GM23338 (cell line): Measurements from ENCODE around the gene PPP6R3. TPM values are rescaled to one million over a fixed set of nuclear protein-coding genes. Genes with fewer than 3 reads are reported as not detected.
"Not testable (repeated sequence)": the region's sequence is repeated elsewhere in the genome, so short reads cannot be mapped to it uniquely, and the experiment has no call there.

Source experiments
- ATAC-seq: fragments of 200-7000 bp; cut with Tn5 transposase; 3 replicates; pipeline ENCODE4 v1.9.1; 2020
- DNase-seq: peaks from one replicate; pipeline ENCODE4 v3.0.0-alpha.2; 2015; ENCODE audit warnings: low spot score
- H2AFZ ChIP-seq: fragments of 200-600 bp; sonication (generic); 2 replicates; pipeline ENCODE4 v1.8.0; 2016; ENCODE audit warnings: antibody characterized with exemption, mild to moderate bottlenecking, moderate library complexity
- H3F3A ChIP-seq: fragments of 200-600 bp; sonication (generic); replicated peaks from 2 replicates; pipeline ENCODE4 v1.8.0; 2017; ENCODE audit warnings: antibody characterized with exemption, mixed run types, low read depth
- H3K27ac ChIP-seq: fragments of 200-600 bp; sonication (generic); 2 replicates; pipeline ENCODE4 v1.6.1; 2016; ENCODE audit warnings: low read depth
- H3K27me3 ChIP-seq: fragments of 200-600 bp; sonication (generic); 2 replicates; pipeline ENCODE4 v1.8.0; 2016; ENCODE audit warnings: mild to moderate bottlenecking, mixed run types, moderate library complexity; ENCODE audit not compliant: insufficient read depth
- H3K36me3 ChIP-seq: fragments of 200-600 bp; sonication (generic); 2 replicates; pipeline ENCODE4 v1.8.0; 2016; ENCODE audit warnings: mild to moderate bottlenecking; ENCODE audit not compliant: insufficient read depth
- H3K4me1 ChIP-seq: fragments of 200-600 bp; sonication (generic); 2 replicates; pipeline ENCODE4 v1.8.0; 2016; ENCODE audit warnings: mild to moderate bottlenecking, moderate library complexity; ENCODE audit not compliant: insufficient read depth
- H3K4me2 ChIP-seq: fragments of 200-600 bp; sonication (generic); 2 replicates; pipeline ENCODE4 v1.7.1; 2017; ENCODE audit warnings: mixed run types
- H3K4me3 ChIP-seq: fragments of 200-600 bp; sonication (generic); 2 replicates; pipeline ENCODE4 v1.6.1; 2016; ENCODE audit warnings: mixed run types
- H3K79me2 ChIP-seq: fragments of 200-600 bp; sonication (generic); replicated peaks from 2 replicates; pipeline ENCODE4 v1.8.0; 2017; ENCODE audit warnings: mild to moderate bottlenecking; ENCODE audit not compliant: insufficient read depth
- H3K9me2 ChIP-seq: fragments of 200-600 bp; sonication (generic); 2 replicates; pipeline ENCODE4 v1.8.0; 2017; ENCODE audit not compliant: insufficient read depth
- H4K20me1 ChIP-seq: fragments of 200-600 bp; sonication (generic); replicated peaks from 2 replicates; pipeline ENCODE4 v1.8.0; 2017; ENCODE audit warnings: mild to moderate bottlenecking; ENCODE audit not compliant: insufficient read depth
- H3K27ac Mint-ChIP-seq: 2 replicates; pipeline ENCODE4 v1.8.0; 2020; ENCODE audit warnings: inconsistent platforms, mild to moderate bottlenecking, moderate library complexity, mixed read lengths
- H3K27me3 Mint-ChIP-seq: 3 replicates; pipeline ENCODE4 v1.8.0; 2022; ENCODE audit warnings: low read depth, mild to moderate bottlenecking, moderate library complexity, mixed read lengths, inconsistent platforms; ENCODE audit not compliant: insufficient read depth, poor library complexity
- H3K36me3 Mint-ChIP-seq: 3 replicates; pipeline ENCODE4 v1.8.0; 2021; ENCODE audit warnings: low read depth, mild to moderate bottlenecking, inconsistent platforms, moderate library complexity, mixed read lengths
- H3K4me1 Mint-ChIP-seq: 3 replicates; pipeline ENCODE4 v1.8.0; 2020; ENCODE audit warnings: mild to moderate bottlenecking, inconsistent platforms, mixed read lengths
- H3K4me3 Mint-ChIP-seq: 3 replicates; pipeline ENCODE4 v1.8.0; 2021; ENCODE audit warnings: moderate library complexity, mild to moderate bottlenecking, inconsistent platforms, mixed read lengths
- H3K9me3 Mint-ChIP-seq: 3 replicates; pipeline ENCODE4 v1.8.0; 2020; ENCODE audit warnings: moderate library complexity, mild to moderate bottlenecking, inconsistent platforms, mixed read lengths
- POLR2AphosphoS5 ChIP-seq: IDR thresholded peaks from 2 replicates; pipeline ENCODE4 v1.6.1; 2016; ENCODE audit warnings: antibody characterized with exemption, low read depth
- polyA plus RNA-seq: library from polyadenylated mRNA; unstranded; fragments of >200 nt; fragmentation: Nextera tagmentation; extraction: Ambion mirVana; gene quantifications from 2 replicates; pipeline ENCODE4 v1.2.1, GENCODE V29; 2016
- total RNA-seq: library from RNA; depleted of rRNA; stranded (reverse); fragments of >200 nt; shearing (Covaris generic); gene quantifications from 2 replicates; pipeline ENCODE4 v1.2.3, GENCODE V29; 2014
- TF ChIP-seq, protein P1 (sequence below), 2 experiments: fragments of 200-600 bp in 1 of 2; sonication (generic) in 1 of 2; conservative IDR thresholded peaks; 2 replicates each; pipeline versions ENCODE4 v1.5.1 to v1.6.1; 2016 to 2017; ENCODE audit warnings: antibody characterized with exemption in 2 of 2, low read depth in 2 of 2, mild to moderate bottlenecking in 2 of 2, moderate library complexity in 1 of 2

PPP6R3 gene
- total and polyA plus RNA-seq, 2 experiments from 2014 or later = 170 to 268 TPM

DNA sequence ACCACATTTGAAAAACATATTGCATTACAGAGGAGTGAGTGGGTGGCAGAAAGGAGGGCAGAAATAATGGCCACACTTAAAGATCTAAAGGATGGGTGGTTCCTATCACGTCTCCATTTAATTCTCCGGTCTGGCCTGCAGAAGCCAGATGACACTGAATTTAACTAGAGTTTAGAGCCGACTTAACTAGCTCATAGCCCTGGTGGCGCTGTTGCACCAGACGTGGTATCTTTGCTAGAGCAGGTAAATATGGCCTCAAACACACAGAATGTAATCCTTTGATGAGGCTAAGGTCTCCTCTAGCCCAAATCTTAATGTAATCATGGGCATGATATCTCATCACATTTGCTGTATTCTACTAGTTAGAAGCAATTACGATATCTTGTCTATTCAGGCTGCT lies 172.2 kb downstream of the PPP6R3 start:
- DNase-seq (peak; percentile 94), ATAC-seq (peak; percentile 100)
- Histone ChIP-seq H3K27ac (no peak overlapping the region), H2AFZ (no peak overlapping the region), H3K4me2 (0 out of 2 replicates have a peak overlapping the region, but pooled peaks have one; percentile 28), H3K4me3 (no peak overlapping the region), H3K4me1 (peaks cover 28% of the 10 kb centered on the region), H4K20me1 (no peaks in the 10 kb centered on the region), H3K27me3 (no peaks in the 10 kb centered on the region), H3K9me2 (no peaks in the 10 kb centered on the region), H3K79me2 (no peaks in the 10 kb centered on the region), H3K36me3 (no peaks in the 10 kb centered on the region), H3F3A (no peaks in the 10 kb centered on the region)
- Mint-ChIP-seq H3K4me3 (no peak overlapping the region), H3K4me1 (peaks cover 35% of the 10 kb centered on the region), H3K36me3 (no peaks in the 10 kb centered on the region; the same call in 2 of the 3 replicates), H3K9me3 (no peaks in the 10 kb centered on the region), H3K27ac (no peak overlapping the region), H3K27me3 (peaks cover 17% of the 10 kb centered on the region)
- no peak for TF ChIP-seq POLR2AphosphoS5
- TF ChIP-seq, protein P1, sequence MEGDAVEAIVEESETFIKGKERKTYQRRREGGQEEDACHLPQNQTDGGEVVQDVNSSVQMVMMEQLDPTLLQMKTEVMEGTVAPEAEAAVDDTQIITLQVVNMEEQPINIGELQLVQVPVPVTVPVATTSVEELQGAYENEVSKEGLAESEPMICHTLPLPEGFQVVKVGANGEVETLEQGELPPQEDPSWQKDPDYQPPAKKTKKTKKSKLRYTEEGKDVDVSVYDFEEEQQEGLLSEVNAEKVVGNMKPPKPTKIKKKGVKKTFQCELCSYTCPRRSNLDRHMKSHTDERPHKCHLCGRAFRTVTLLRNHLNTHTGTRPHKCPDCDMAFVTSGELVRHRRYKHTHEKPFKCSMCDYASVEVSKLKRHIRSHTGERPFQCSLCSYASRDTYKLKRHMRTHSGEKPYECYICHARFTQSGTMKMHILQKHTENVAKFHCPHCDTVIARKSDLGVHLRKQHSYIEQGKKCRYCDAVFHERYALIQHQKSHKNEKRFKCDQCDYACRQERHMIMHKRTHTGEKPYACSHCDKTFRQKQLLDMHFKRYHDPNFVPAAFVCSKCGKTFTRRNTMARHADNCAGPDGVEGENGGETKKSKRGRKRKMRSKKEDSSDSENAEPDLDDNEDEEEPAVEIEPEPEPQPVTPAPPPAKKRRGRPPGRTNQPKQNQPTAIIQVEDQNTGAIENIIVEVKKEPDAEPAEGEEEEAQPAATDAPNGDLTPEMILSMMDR (conservative IDR thresholded peaks at IDR 0.05; ENCODE audit: low read depth in 2 of 2) = peak; percentile 88 to 93

DNA sequence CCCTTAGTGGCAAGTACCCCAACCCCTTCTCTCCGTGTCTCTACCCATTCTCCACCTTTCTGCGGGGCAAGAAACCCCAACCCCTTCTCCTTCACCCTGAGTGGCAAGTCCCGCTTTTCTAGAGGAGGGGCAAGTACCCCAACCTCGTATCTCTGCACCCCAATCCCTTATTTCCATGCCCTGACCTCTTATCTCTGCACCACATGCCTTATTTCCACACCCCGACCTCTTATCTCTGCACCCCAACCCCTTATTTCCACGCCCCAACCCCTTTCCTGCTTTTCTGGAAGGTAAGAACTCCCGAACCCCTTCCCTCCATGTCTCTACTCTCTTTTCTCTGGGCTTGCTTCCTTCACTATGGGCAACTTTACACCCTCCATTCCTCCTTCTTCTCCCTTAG lies 174.1 kb downstream of the PPP6R3 start:
- not testable (repeated sequence) for ATAC-seq, H3K9me2 ChIP-seq, DNase-seq, H3K4me3 Mint-ChIP-seq, H3K36me3 Mint-ChIP-seq, H2AFZ ChIP-seq, H4K20me1 ChIP-seq, H3K36me3 ChIP-seq, H3K27ac Mint-ChIP-seq, H3K27me3 ChIP-seq, H3F3A ChIP-seq, H3K9me3 Mint-ChIP-seq, H3K79me2 ChIP-seq, H3K4me3 ChIP-seq
- H3K4me1 ChIP-seq = peaks cover 43% of the 10 kb centered on the region
- H3K27me3 Mint-ChIP-seq = peaks cover 20% of the 10 kb centered on the region
- peak overlapping the region; percentile 41; the same call in 1 of the 2 replicates for H3K4me2 ChIP-seq
- H3K27ac ChIP-seq = 0 out of 2 replicates have a peak overlapping the region, but pooled peaks have one; percentile 72
- H3K4me1 Mint-ChIP-seq = peaks cover 48% of the 10 kb centered on the region

DNA sequence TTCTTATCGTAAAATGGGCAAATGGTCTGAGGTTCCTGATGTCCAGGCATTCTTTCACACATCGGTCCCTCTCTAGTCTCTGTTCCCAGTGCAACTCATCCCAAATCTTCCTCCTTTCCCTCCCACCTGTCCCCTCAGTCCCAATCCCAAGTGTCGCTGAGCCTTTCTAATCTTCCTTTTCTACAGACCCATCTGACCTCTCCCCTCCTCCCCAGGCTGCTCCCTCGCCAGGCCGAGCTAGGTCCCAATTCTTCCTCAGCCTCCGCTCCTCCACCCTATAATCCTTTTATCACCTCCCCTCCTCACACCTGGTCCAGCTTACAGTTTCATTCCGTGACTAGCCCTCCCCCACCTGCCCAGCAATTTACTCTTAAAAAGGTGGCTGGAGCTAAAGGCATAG lies 174.6 kb downstream of the PPP6R3 start:
- not testable (repeated sequence) for H3K9me3 Mint-ChIP-seq, H3K27ac Mint-ChIP-seq
- peaks cover 48% of the 10 kb centered on the region for H3K4me1 Mint-ChIP-seq

DNA sequence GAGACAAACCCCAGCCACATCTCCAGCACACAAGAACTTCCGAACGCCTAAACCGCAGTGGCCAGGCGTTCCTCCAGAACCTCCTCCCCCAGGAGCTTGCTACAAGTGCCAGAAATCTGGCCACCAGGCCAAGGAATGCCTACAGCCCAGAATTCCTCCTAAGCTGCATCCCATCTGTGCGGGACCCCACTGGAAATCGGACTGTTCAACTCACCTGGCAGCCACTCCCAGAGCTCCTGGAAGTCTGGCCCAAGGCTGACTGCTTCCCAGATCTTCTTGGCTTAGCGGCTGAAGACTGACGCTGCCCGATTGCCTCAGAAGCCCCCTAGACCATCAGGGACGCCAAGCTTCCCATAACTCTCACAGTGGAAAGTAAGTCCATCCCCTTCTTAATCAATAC lies 175.3 kb downstream of the PPP6R3 start:
- H3F3A ChIP-seq, H3K4me3 Mint-ChIP-seq, H3K27me3 ChIP-seq, H3K9me2 ChIP-seq, ATAC-seq, H3K27ac Mint-ChIP-seq, H4K20me1 ChIP-seq, H2AFZ ChIP-seq, H3K36me3 Mint-ChIP-seq, H3K79me2 ChIP-seq, H3K4me3 ChIP-seq, H3K36me3 ChIP-seq, DNase-seq, H3K27ac ChIP-seq, H3K9me3 Mint-ChIP-seq: not testable (repeated sequence)
- H3K4me2 ChIP-seq = peak overlapping the region; percentile 41; the same call in 1 of the 2 replicates
- H3K27me3 Mint-ChIP-seq = peaks cover 24% of the 10 kb centered on the region
- peaks cover 49% of the 10 kb centered on the region for H3K4me1 ChIP-seq
- peaks cover 48% of the 10 kb centered on the region for H3K4me1 Mint-ChIP-seq

More for the DNA sequence above, 174.6 kb downstream of the PPP6R3 start:
- not testable (repeated sequence) for H3K4me3 ChIP-seq, H3K36me3 Mint-ChIP-seq, H3K4me3 Mint-ChIP-seq, H3K36me3 ChIP-seq, ATAC-seq, H3K27me3 ChIP-seq, H3K79me2 ChIP-seq, H2AFZ ChIP-seq, H3F3A ChIP-seq, H3K9me2 ChIP-seq, DNase-seq, H4K20me1 ChIP-seq
- Histone ChIP-seq H3K27ac (0 out of 2 replicates have a peak overlapping the region, but pooled peaks have one; percentile 72), H3K4me1 (peaks cover 49% of the 10 kb centered on the region), H3K4me2 (peak overlapping the region; percentile 41; the same call in 1 of the 2 replicates)
- H3K27me3 Mint-ChIP-seq = peaks cover 23% of the 10 kb centered on the region

DNA sequence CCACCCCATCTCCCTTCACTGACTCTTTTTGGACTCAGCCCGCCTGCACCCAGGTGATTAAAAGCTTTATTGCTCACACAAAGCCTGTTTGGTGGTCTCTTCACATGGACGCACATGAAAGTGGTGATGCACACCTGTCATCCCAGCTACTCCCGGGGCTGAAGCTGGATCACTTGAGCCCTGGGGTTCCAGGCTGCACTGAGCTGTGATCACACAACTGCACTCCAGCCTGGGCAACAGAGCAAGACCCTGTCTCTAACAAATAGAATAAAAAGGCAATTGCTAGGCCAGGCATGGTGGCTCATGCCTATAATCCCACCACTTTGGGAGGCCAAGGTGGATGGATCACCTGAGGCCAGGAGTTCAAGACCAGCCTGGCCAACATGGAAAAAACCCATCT lies 178.8 kb downstream of the PPP6R3 start:
- H3K79me2 ChIP-seq, H3K9me3 Mint-ChIP-seq, H3K4me2 ChIP-seq, DNase-seq, H2AFZ ChIP-seq, H3K9me2 ChIP-seq, H3K36me3 Mint-ChIP-seq, ATAC-seq, H3F3A ChIP-seq, H3K4me3 ChIP-seq, H4K20me1 ChIP-seq, H3K36me3 ChIP-seq, H3K27me3 ChIP-seq: not testable (repeated sequence)
- Mint-ChIP-seq H3K27ac (peak overlapping the region; percentile 92; the same call in 1 of the 2 replicates), H3K4me1 (peaks cover 49% of the 10 kb centered on the region), H3K4me3 (peak overlapping the region; percentile 31; the same call in 1 of the 3 replicates), H3K27me3 (peaks cover 26% of the 10 kb centered on the region)
- H3K4me1 ChIP-seq = peaks cover 39% of the 10 kb centered on the region
- peak overlapping the region; percentile 94 for H3K27ac ChIP-seq
